Measurements from ENCODE around the gene MS4A18. TPM values are rescaled to one million over a fixed set of nuclear protein-coding genes. Genes with fewer than 3 reads are reported as not detected.
"Not testable (repeated sequence)": the region's sequence is repeated elsewhere in the genome, so short reads cannot be mapped to it uniquely, and the experiment has no call there.

The MS4A18 gene
- total RNA-seq, 1 donor = not detected

GRCh38 chr11:60754887-60755286, 30.4 kb downstream of the MS4A18 start:
- Histone ChIP-seq H3K36me3 (ENCODE audit: insufficient read depth, low read length) (no peaks in the 10 kb centered on the region), H2AFZ (ENCODE audit: low read length) (no peak overlapping the region)

GRCh38 chr11:60756307-60757032, 31.9 kb downstream of the MS4A18 start, which contains the start of gene MS4A15:
Gene MS4A15 (plus strand): TSS chr11:60756867. CDS start chr11:60763734, 6,867 bp downstream.
- peaks cover 7% of the 10 kb centered on the region for H3K27me3 ChIP-seq (ENCODE audit: insufficient read depth, low read length)

More at GRCh38 chr11:60754887-60755286, 30.4 kb downstream of the MS4A18 start:
- H3K4me2 ChIP-seq (ENCODE audit: insufficient read depth, low read length) = no peak overlapping the region
- H3K79me2 ChIP-seq (ENCODE audit: insufficient read depth, low read length) = no peaks in the 10 kb centered on the region
- no peak overlapping the region for H3K4me3 ChIP-seq (ENCODE audit: insufficient read depth, low read length)
- H3K27ac ChIP-seq (ENCODE audit: low read depth, low read length) = no peak overlapping the region
- H4K20me1 ChIP-seq (ENCODE audit: insufficient read depth, low read length) = no peaks in the 10 kb centered on the region
- DNase-seq (ENCODE audit: insufficient read length, low spot score, missing footprints) = no peak
- H3K27me3 ChIP-seq (ENCODE audit: insufficient read depth, low read length) = peaks cover 5% of the 10 kb centered on the region
- TF ChIP-seq, protein P1, sequence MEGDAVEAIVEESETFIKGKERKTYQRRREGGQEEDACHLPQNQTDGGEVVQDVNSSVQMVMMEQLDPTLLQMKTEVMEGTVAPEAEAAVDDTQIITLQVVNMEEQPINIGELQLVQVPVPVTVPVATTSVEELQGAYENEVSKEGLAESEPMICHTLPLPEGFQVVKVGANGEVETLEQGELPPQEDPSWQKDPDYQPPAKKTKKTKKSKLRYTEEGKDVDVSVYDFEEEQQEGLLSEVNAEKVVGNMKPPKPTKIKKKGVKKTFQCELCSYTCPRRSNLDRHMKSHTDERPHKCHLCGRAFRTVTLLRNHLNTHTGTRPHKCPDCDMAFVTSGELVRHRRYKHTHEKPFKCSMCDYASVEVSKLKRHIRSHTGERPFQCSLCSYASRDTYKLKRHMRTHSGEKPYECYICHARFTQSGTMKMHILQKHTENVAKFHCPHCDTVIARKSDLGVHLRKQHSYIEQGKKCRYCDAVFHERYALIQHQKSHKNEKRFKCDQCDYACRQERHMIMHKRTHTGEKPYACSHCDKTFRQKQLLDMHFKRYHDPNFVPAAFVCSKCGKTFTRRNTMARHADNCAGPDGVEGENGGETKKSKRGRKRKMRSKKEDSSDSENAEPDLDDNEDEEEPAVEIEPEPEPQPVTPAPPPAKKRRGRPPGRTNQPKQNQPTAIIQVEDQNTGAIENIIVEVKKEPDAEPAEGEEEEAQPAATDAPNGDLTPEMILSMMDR (IDR thresholded peaks at IDR 0.05; ENCODE audit: extremely low read depth, low read depth, low read length) = no peak
- H3K4me1 ChIP-seq (ENCODE audit: insufficient read depth, low read length) = no peaks in the 10 kb centered on the region
- H3K9me3 ChIP-seq (ENCODE audit: low read depth, low read length) = no peaks in the 10 kb centered on the region

GRCh38 chr11:60757231-60757800, 32.8 kb downstream of the MS4A18 start:
- no peak overlapping the region for H2AFZ ChIP-seq (ENCODE audit: low read length)
- TF ChIP-seq, protein P1 (IDR thresholded peaks at IDR 0.05; ENCODE audit: extremely low read depth, low read depth, low read length) = no peak
- no peak overlapping the region for H3K4me3 ChIP-seq (ENCODE audit: insufficient read depth, low read length)
- H3K9me3 ChIP-seq (ENCODE audit: low read depth, low read length) = no peaks in the 10 kb centered on the region
- H4K20me1 ChIP-seq (ENCODE audit: insufficient read depth, low read length) = no peaks in the 10 kb centered on the region
- no peaks in the 10 kb centered on the region for H3K36me3 ChIP-seq (ENCODE audit: insufficient read depth, low read length)
- no peak for DNase-seq (ENCODE audit: insufficient read length, low spot score, missing footprints)
- peaks cover 8% of the 10 kb centered on the region for H3K27me3 ChIP-seq (ENCODE audit: insufficient read depth, low read length)
- no peaks in the 10 kb centered on the region for H3K79me2 ChIP-seq (ENCODE audit: insufficient read depth, low read length)
- H3K27ac ChIP-seq (ENCODE audit: low read depth, low read length) = no peak overlapping the region
- H3K4me1 ChIP-seq (ENCODE audit: insufficient read depth, low read length) = no peaks in the 10 kb centered on the region
- no peak overlapping the region for H3K4me2 ChIP-seq (ENCODE audit: insufficient read depth, low read length)

More at GRCh38 chr11:60756307-60757032, 31.9 kb downstream of the MS4A18 start, which contains the start of gene MS4A15:
- no peaks in the 10 kb centered on the region for H3K36me3 ChIP-seq (ENCODE audit: insufficient read depth, low read length)
- no peaks in the 10 kb centered on the region for H3K4me1 ChIP-seq (ENCODE audit: insufficient read depth, low read length)
- no peak within 1 kb of the TSS for H2AFZ ChIP-seq (ENCODE audit: low read length)
- H3K4me2 ChIP-seq (ENCODE audit: insufficient read depth, low read length) = no peak within 1 kb of the TSS
- no peak within 1 kb of the TSS for H3K27ac ChIP-seq (ENCODE audit: low read depth, low read length)
- H3K79me2 ChIP-seq (ENCODE audit: insufficient read depth, low read length) = no peaks in the 10 kb centered on the region
- H3K9me3 ChIP-seq (ENCODE audit: low read depth, low read length) = no peaks in the 10 kb centered on the region
- TF ChIP-seq, protein P1 (IDR thresholded peaks at IDR 0.05; ENCODE audit: extremely low read depth, low read depth, low read length) = peak; percentile 31
- no peaks in the 10 kb centered on the region for H4K20me1 ChIP-seq (ENCODE audit: insufficient read depth, low read length)
- H3K4me3 ChIP-seq (ENCODE audit: insufficient read depth, low read length) = no peak within 1 kb of the TSS
- DNase-seq (ENCODE audit: insufficient read length, low spot score, missing footprints) = no peak

DNA sequence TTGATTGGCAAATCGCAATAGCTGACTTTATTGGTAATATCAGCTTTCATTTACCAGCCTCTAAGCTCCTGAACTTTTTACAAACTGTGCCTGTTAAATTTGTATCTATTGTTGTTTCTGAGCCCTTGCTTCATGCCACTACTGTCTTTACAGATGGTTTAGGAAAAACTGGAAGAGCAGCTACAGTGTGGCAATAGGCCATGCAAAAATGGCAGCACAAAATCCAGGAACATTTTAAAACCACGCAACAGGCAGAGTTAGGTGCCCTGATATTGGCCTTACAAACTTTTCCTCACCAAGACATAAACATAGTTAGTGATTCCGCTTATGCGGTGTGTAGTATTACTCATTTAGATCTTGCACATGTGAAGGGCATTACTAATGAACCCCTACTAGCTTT, 34.2 kb downstream of the MS4A18 start:
- H2AFZ ChIP-seq (ENCODE audit: low read length); H3K27ac ChIP-seq (ENCODE audit: low read depth, low read length); H3K79me2 ChIP-seq (ENCODE audit: insufficient read depth, low read length); H3K36me3 ChIP-seq (ENCODE audit: insufficient read depth, low read length); H3K9me3 ChIP-seq (ENCODE audit: low read depth, low read length); H4K20me1 ChIP-seq (ENCODE audit: insufficient read depth, low read length); H3K4me1 ChIP-seq (ENCODE audit: insufficient read depth, low read length); H3K4me3 ChIP-seq (ENCODE audit: insufficient read depth, low read length); H3K4me2 ChIP-seq (ENCODE audit: insufficient read depth, low read length); DNase-seq (ENCODE audit: insufficient read length, low spot score, missing footprints): not testable (repeated sequence)
- peaks cover 15% of the 10 kb centered on the region for H3K27me3 ChIP-seq (ENCODE audit: insufficient read depth, low read length)

DNA sequence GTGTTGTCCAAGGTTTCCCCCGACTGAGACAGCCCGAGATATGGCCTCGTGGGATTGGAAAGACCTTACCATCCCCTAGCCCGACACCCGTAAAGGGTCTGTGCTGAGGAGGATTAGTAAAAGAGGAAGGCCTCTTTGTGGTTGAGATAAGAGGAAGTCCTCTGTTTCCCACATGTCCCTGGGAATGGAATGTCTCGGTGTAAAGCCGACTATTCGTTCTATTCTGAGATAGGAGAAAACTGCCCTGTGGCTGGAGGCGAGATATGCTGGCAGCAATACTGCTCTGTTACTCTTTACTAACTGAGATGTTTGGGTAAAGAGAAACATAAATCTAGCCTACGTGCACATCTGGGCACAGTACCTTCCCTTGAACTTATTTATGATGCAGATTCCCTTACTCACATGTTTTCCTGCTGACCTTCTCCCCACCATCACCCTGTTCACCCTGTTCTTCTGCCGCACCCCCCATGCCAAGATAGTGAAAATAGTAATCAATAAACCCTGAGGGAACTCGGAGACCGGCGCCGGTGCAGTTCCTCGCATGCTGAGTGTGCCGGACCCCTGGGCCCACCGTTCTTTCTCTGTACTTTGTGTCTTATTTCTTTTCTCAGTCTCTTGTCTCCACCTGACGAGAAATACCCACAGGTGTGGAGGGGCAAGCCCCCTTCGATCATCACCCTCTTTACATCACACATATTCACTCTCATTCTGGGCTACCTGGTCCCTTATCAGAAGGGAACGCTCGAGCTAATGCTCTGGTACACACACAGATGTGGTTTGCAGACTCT, 35.1 kb downstream of the MS4A18 start:
- not testable (repeated sequence) for H3K79me2 ChIP-seq (ENCODE audit: insufficient read depth, low read length); DNase-seq (ENCODE audit: insufficient read length, low spot score, missing footprints)

More for the DNA sequence above, 35.1 kb downstream of the MS4A18 start:
- not testable (repeated sequence) for H3K4me3 ChIP-seq (ENCODE audit: insufficient read depth, low read length); H3K27ac ChIP-seq (ENCODE audit: low read depth, low read length); H3K4me1 ChIP-seq (ENCODE audit: insufficient read depth, low read length); H4K20me1 ChIP-seq (ENCODE audit: insufficient read depth, low read length); H3K36me3 ChIP-seq (ENCODE audit: insufficient read depth, low read length); H3K4me2 ChIP-seq (ENCODE audit: insufficient read depth, low read length); H3K9me3 ChIP-seq (ENCODE audit: low read depth, low read length); H2AFZ ChIP-seq (ENCODE audit: low read length)
- peaks cover 19% of the 10 kb centered on the region for H3K27me3 ChIP-seq (ENCODE audit: insufficient read depth, low read length)
